Esophagus muscularis mucosa (tissue), 4 donors: ENCODE results near the gene CFAP74. TPM values are rescaled to one million over a fixed set of nuclear protein-coding genes. Genes with fewer than 3 reads are reported as not detected.

ENCODE experiments used
- DNase-seq: peaks from one replicate; pipeline ENCODE4 v3.0.0-alpha.2; 2017; ENCODE audit errors: extremely low spot score
- H3K27ac ChIP-seq, 4 donors: fragments of 200-600 bp; sonication (generic); replicated peaks in 1 of 4; 1 replicate in 3 of 4; 2 replicates in 1 of 4; pipeline ENCODE4 v1.5.1; 2016 to 2019; ENCODE audit warnings: mild to moderate bottlenecking in 1 of 4
- H3K27me3 ChIP-seq, 4 donors: fragments of 200-600 bp; sonication (generic); one replicate each; pipeline versions ENCODE4 v1.5.1 to v1.6.0; 2016 to 2019
- H3K36me3 ChIP-seq, 4 donors: fragments of 200-600 bp; sonication (generic); one replicate each; pipeline ENCODE4 v1.5.1; 2016 to 2019
- H3K4me1 ChIP-seq, 4 donors: fragments of 200-600 bp; sonication (generic); one replicate each; pipeline ENCODE4 v1.5.1; 2016 to 2019
- H3K4me3 ChIP-seq, 4 donors: fragments of 200-600 bp; sonication (generic); 1 replicate in 2 of 4; 2 replicates in 2 of 4; pipeline ENCODE4 v1.5.1; 2016 to 2019; ENCODE audit warnings: mild to moderate bottlenecking in 4 of 4, moderate library complexity in 1 of 4
- H3K9me3 ChIP-seq, 4 donors: fragments of 200-600 bp; sonication (generic); 1 replicate in 3 of 4; 2 replicates in 1 of 4; pipeline ENCODE4 v1.5.1; 2016 to 2019
- CTCF ChIP-seq, 3 experiments: fragments of 200-600 bp in 2 of 3; fragments of 450-650 bp in 1 of 3; sonication (generic) in 2 of 3; IDR thresholded peaks; one replicate each; pipeline ENCODE4 v1.5.1; 2017 to 2019; ENCODE audit warnings: antibody characterized with exemption in 3 of 3, mild to moderate bottlenecking in 2 of 3, moderate library complexity in 1 of 3
- EP300 ChIP-seq: sonication (generic); formaldehyde crosslinking; IDR thresholded peaks from one replicate; pipeline ENCODE4 v1.6.1; 2017; ENCODE audit warnings: antibody characterized with exemption
- POLR2A ChIP-seq: fragments of 450-650 bp; IDR thresholded peaks from one replicate; pipeline ENCODE4 v1.6.1; 2017; ENCODE audit warnings: antibody characterized with exemption, moderate library complexity, mild to moderate bottlenecking, low read depth
- POLR2AphosphoS5 ChIP-seq, 2 donors: sonication (generic); formaldehyde crosslinking; IDR thresholded peaks; one replicate each; pipeline ENCODE4 v1.6.1; 2017; ENCODE audit warnings: antibody characterized with exemption in 2 of 2
- WGBS: methylation state at CpG from one replicate; pipeline ENCODE4 v1.1.5; 2018; 5-methylcytosine and 5-hydroxymethylcytosine counted together
- intact Hi-C: fragments of 100-400 bp; cut with DNase I; formaldehyde crosslinking; loops from one replicate; pipeline ENCODE4 v1.15.1; 2023
- total RNA-seq, 4 donors: library from RNA; depleted of rRNA; stranded (reverse); fragments of >200 nt; gene quantifications; one replicate each; pipeline versions ENCODE4 v1.1.0 to v1.2.1, GENCODE V29; 2016

Gene CFAP74
- total RNA-seq, 4 donors from 2014 or later, result not detected

GRCh38 chr1:1954015-1954414 is 49.6 kb downstream of the CFAP74 start:
- Histone ChIP-seq H3K27me3 (peaks cover 0 to 50% (median under 1%) of the 10 kb centered on the region in 4 donors), H3K36me3 (no peaks in the 10 kb centered on the region), H3K9me3 (no peaks in the 10 kb centered on the region), H3K4me3 (no peak overlapping the region), H3K27ac (no peak overlapping the region), H3K4me1 (no peaks in the 10 kb centered on the region)
- WGBS, result 80% methylated on average over 7 of the region's 9 CpGs
- TF ChIP-seq EP300 (no peak), POLR2AphosphoS5 (IDR thresholded peaks at IDR 0.05) (no peak), POLR2A (no peak), CTCF (IDR thresholded peaks at IDR 0.05) (no peak)
- no peak for DNase-seq
- intact Hi-C loops, result no loop called here

GRCh38 chr1:1950940-1951339 is 52.6 kb downstream of the CFAP74 start:
- Histone ChIP-seq H3K27ac (no peak overlapping the region), H3K9me3 (no peaks in the 10 kb centered on the region), H3K4me1 (peaks cover 0 to 11% (median 7%) of the 10 kb centered on the region in 4 donors), H3K4me3 (no peak overlapping the region), H3K27me3 (peaks cover 0 to 31% (median 0%) of the 10 kb centered on the region in 4 donors), H3K36me3 (no peaks in the 10 kb centered on the region)
- WGBS, result 63% methylated on average over 5 of the region's 5 CpGs
- no peak for DNase-seq
- no peak for TF ChIP-seq POLR2AphosphoS5 (IDR thresholded peaks at IDR 0.05)
- no peak for TF ChIP-seq CTCF (IDR thresholded peaks at IDR 0.05)
- intact Hi-C loops, result no loop called here

- Histone ChIP-seq H3K36me3 (no peaks in the 10 kb centered on the region), H3K9me3 (no peaks in the 10 kb centered on the region), H3K27me3 (peaks cover 0 to 39% (median 0%) of the 10 kb centered on the region in 4 donors), H3K4me3 (no peak overlapping the region), H3K27ac (no peak overlapping the region), H3K4me1 (peaks cover 3 to 18% (median 13%) of the 10 kb centered on the region in 4 donors)
- TF ChIP-seq POLR2A, result no peak
- no peak for TF ChIP-seq POLR2AphosphoS5 (IDR thresholded peaks at IDR 0.05)
- no peak for TF ChIP-seq CTCF (IDR thresholded peaks at IDR 0.05)
- no peak for TF ChIP-seq EP300
- 0% methylated on average over 1 of the region's 1 CpG for WGBS
- DNase-seq, result no peak
- intact Hi-C loops, result no loop called here
These were observed 54.8 kb downstream of the CFAP74 start for GRCh38 chr1:1948783-1949182.

- Histone ChIP-seq H3K4me3 (no peak overlapping the region), H3K27ac (no peak overlapping the region), H3K27me3 (peaks cover 0 to 52% (median 0%) of the 10 kb centered on the region in 4 donors), H3K36me3 (no peaks in the 10 kb centered on the region), H3K4me1 (peaks cover 3 to 20% (median 17%) of the 10 kb centered on the region in 4 donors), H3K9me3 (no peaks in the 10 kb centered on the region)
- 88% methylated on average over 7 of the region's 14 CpGs for WGBS
- intact Hi-C loops, result no loop called here
- TF ChIP-seq CTCF (IDR thresholded peaks at IDR 0.05), result no peak
- DNase-seq, result no peak
These were observed 56.1 kb downstream of the CFAP74 start for GRCh38 chr1:1947493-1947892.

- TF ChIP-seq POLR2AphosphoS5 (IDR thresholded peaks at IDR 0.05) (no peak), EP300 (no peak), POLR2A (no peak), CTCF (IDR thresholded peaks at IDR 0.05) (no peak)
- Histone ChIP-seq H3K27ac (no peak overlapping the region), H3K4me3 (no peak overlapping the region), H3K9me3 (no peaks in the 10 kb centered on the region), H3K27me3 (peaks cover 0 to 53% (median 0%) of the 10 kb centered on the region in 4 donors), H3K4me1 (peaks cover 3 to 20% (median 17%) of the 10 kb centered on the region in 4 donors), H3K36me3 (no peaks in the 10 kb centered on the region)
- WGBS, result 39% methylated on average over 7 of the region's 11 CpGs
- intact Hi-C loops, result no loop called here
- DNase-seq, result no peak
These were observed 57.0 kb downstream of the CFAP74 start for GRCh38 chr1:1946540-1946939.
